HCT116 (cell line): ENCODE data around the gene ABR. TPM values are rescaled to one million over a fixed set of nuclear protein-coding genes. Genes with fewer than 3 reads are reported as not detected.

Experiments
- ATAC-seq: fragments of 200-7000 bp; cut with Tn5 transposase; 2 replicates; pipeline ENCODE4 v1.9.1; 2020; ENCODE audit warnings: mild to moderate bottlenecking, moderate library complexity
- BruUV-seq: library from RNA; stranded (reverse); fragments of 400-500 nt; replicated peaks from 2 replicates; lab custom pipeline; 2021; lab: Mats Ljungman, UMichigan
- CTCF ChIA-PET: fragments of 300-600 bp; sonication (Branson Sonifier 250); formaldehyde crosslinking; loops from one replicate; lab custom pipeline; 2021; ENCODE audit warnings: antibody characterized with exemption; lab: Charles Lee
- POLR2A ChIA-PET: fragments of 300-600, 350-600 bp; sonication (Branson Sonifier 250); formaldehyde crosslinking; loops from one replicate; lab custom pipeline; 2021; ENCODE audit warnings: antibody characterized with exemption; lab: Charles Lee
- RAD21 ChIA-PET, 2 experiments: fragments of 300-600 bp; sonication (Branson Sonifier 250); formaldehyde crosslinking; loops; one replicate each; lab custom pipeline; 2023; ENCODE audit warnings: low total read pairs in 2 of 2; ENCODE audit not compliant: uncharacterized antibody in 2 of 2, unreplicated experiment in 2 of 2, low non-redundant PET in 1 of 2; lab: Charles Lee
- DNase-seq: peaks from one replicate; pipeline ENCODE4 v3.0.0-alpha.2; 2010; ENCODE audit warnings: low read depth, low spot score
- H2AFZ ChIP-seq: fragments of 200-600 bp; shearing (Covaris generic), sonication (generic); 2 replicates; pipeline ENCODE4 v1.6.1; 2017; ENCODE audit warnings: low read depth, mixed run types, mixed read lengths, antibody characterized with exemption, low read length; ENCODE audit not compliant: poor library complexity, severe bottlenecking
- H3K27ac ChIP-seq: 2 replicates; pipeline ENCODE4 v1.5.1; 2012; ENCODE audit warnings: low read depth, low read length
- H3K27me3 ChIP-seq: fragments of 200-600 bp; sonication (generic); 2 replicates; pipeline ENCODE4 v1.6.1; 2016; ENCODE audit warnings: mixed run types, low read length, mixed read lengths; ENCODE audit not compliant: insufficient read depth
- H3K36me3 ChIP-seq, 2 experiments: fragments of 200-500 bp in 1 of 2; fragments of 200-600 bp in 1 of 2; sonication (Bioruptor generic) in 1 of 2; sonication (generic) in 1 of 2; 2 replicates each; pipeline versions ENCODE4 v1.5.1 to v1.6.1; 2014 to 2016; ENCODE audit warnings: low read length in 2 of 2, inconsistent platforms in 1 of 2, mixed read lengths in 1 of 2, mixed run types in 1 of 2; ENCODE audit not compliant: insufficient read depth in 2 of 2, control insufficient read depth in 1 of 2
- H3K4me1 ChIP-seq, 2 experiments: fragments of 200-600 bp in 1 of 2; sonication (generic) in 1 of 2; 2 replicates each; pipeline versions ENCODE4 v1.5.1 to v1.6.1; 2012 to 2017; ENCODE audit warnings: low read length in 2 of 2, inconsistent platforms in 1 of 2, mild to moderate bottlenecking in 1 of 2, mixed read lengths in 1 of 2, mixed run types in 1 of 2, moderate library complexity in 1 of 2; ENCODE audit not compliant: insufficient read depth in 2 of 2, control insufficient read depth in 1 of 2
- H3K4me2 ChIP-seq: fragments of 200-600 bp; sonication (generic); 2 replicates; pipeline ENCODE4 v1.6.1; 2017; ENCODE audit warnings: mixed run types, low read length, mixed read lengths
- H3K4me3 ChIP-seq, 2 experiments: fragments of 200-600 bp in 1 of 2; sonication (generic) in 1 of 2; replicated peaks in 1 of 2; 2 replicates each; pipeline ENCODE4 v1.5.1; 2011 to 2016; ENCODE audit warnings: low read length in 2 of 2, control low read depth in 1 of 2, low read depth in 1 of 2, mild to moderate bottlenecking in 1 of 2, mixed read lengths in 1 of 2, mixed run types in 1 of 2
- H3K79me2 ChIP-seq: fragments of 200-600 bp; sonication (generic); 2 replicates; pipeline ENCODE4 v1.6.1; 2017; ENCODE audit warnings: mild to moderate bottlenecking, mixed run types, low read length, moderate library complexity, mixed read lengths; ENCODE audit not compliant: insufficient read depth
- H3K9ac ChIP-seq: fragments of 200-600 bp; sonication (generic); 2 replicates; pipeline ENCODE4 v1.6.1; 2016; ENCODE audit warnings: low read length, mixed read lengths
- H3K9me2 ChIP-seq: fragments of 200-600 bp; sonication (generic), shearing (Covaris generic); 2 replicates; pipeline ENCODE4 v1.6.1; 2017; ENCODE audit warnings: mixed run types, mild to moderate bottlenecking, moderate library complexity; ENCODE audit not compliant: insufficient read depth
- H3K9me3 ChIP-seq, 2 experiments: fragments of 200-500 bp in 1 of 2; fragments of 200-600 bp in 1 of 2; sonication (Bioruptor generic) in 1 of 2; sonication (generic) in 1 of 2; 2 replicates each; pipeline ENCODE4 v1.6.1; 2014 to 2017; ENCODE audit warnings: low read length in 2 of 2, mixed read lengths in 2 of 2, inconsistent platforms in 1 of 2, low read depth in 1 of 2, mild to moderate bottlenecking in 1 of 2, mixed run types in 1 of 2, moderate library complexity in 1 of 2; ENCODE audit not compliant: control insufficient read depth in 1 of 2, insufficient read depth in 1 of 2
- H4K20me1 ChIP-seq: fragments of 200-600 bp; sonication (generic), shearing (Covaris generic); 2 replicates; pipeline ENCODE4 v1.6.1; 2017; ENCODE audit warnings: mixed run types, mild to moderate bottlenecking, moderate library complexity; ENCODE audit not compliant: insufficient read depth
- CTCF ChIP-seq, 3 experiments: fragments of 200-600 bp in 1 of 3; sonication (generic) in 1 of 3; IDR thresholded peaks in 2 of 3; conservative IDR thresholded peaks in 1 of 3; 2 replicates each; pipeline ENCODE4 v1.5.1; 2012 to 2017; ENCODE audit warnings: low read depth in 2 of 3, low read length in 2 of 3, antibody characterized with exemption in 1 of 3, borderline replicate concordance in 1 of 3, control low read depth in 1 of 3, mild to moderate bottlenecking in 1 of 3, mixed read lengths in 1 of 3, mixed run types in 1 of 3, moderate library complexity in 1 of 3; ENCODE audit not compliant: insufficient read depth in 1 of 3
- POLR2A ChIP-seq: IDR thresholded peaks from 2 replicates; pipeline ENCODE4 v1.7.0; 2011; ENCODE audit warnings: borderline replicate concordance; ENCODE audit not compliant: insufficient read depth, insufficient read length; ENCODE audit errors: extremely low read depth
- REST ChIP-seq: IDR thresholded peaks from 2 replicates; pipeline ENCODE4 v1.6.1; 2012; ENCODE audit warnings: low read depth
- SIN3A ChIP-seq: IDR thresholded peaks from 2 replicates; pipeline ENCODE4 v1.6.1; 2012; ENCODE audit warnings: low read depth
- SP1 ChIP-seq: IDR thresholded peaks from 2 replicates; pipeline ENCODE4 v1.6.1; 2012; ENCODE audit warnings: low read depth
- SRF ChIP-seq: IDR thresholded peaks from 2 replicates; pipeline ENCODE4 v1.6.1; 2012; ENCODE audit warnings: low read depth
- YY1 ChIP-seq: IDR thresholded peaks from 2 replicates; pipeline ENCODE4 v1.6.1; 2011; ENCODE audit warnings: low read length, low read depth, moderate library complexity, mild to moderate bottlenecking; ENCODE audit not compliant: insufficient replicate concordance; ENCODE audit errors: extremely low read depth
- ZBTB33 ChIP-seq: IDR thresholded peaks from 2 replicates; pipeline ENCODE4 v1.6.1; 2011; ENCODE audit warnings: mild to moderate bottlenecking, low read length, moderate library complexity; ENCODE audit not compliant: insufficient replicate concordance; ENCODE audit errors: extremely low read depth
- ZNF274 ChIP-seq: fragments of 200-500 bp; sonication (Bioruptor generic); IDR thresholded peaks from 2 replicates; pipeline ENCODE4 v1.6.1; 2014; ENCODE audit warnings: mild to moderate bottlenecking, low read depth, low read length, inconsistent platforms
- intact Hi-C: fragments of 100-400 bp; cut with micrococcal nuclease; formaldehyde crosslinking; loops from 2 replicates; pipeline ENCODE4 v1.10.0; 2022
- total RNA-seq: library from RNA; stranded (reverse); gene quantifications from one replicate; pipeline ENCODE4 v1.2.1, GENCODE V29; 2021; ENCODE audit not compliant: unreplicated experiment

The ABR gene
- total RNA-seq, 1 experiment from 2014 or later: 58.5 TPM

GRCh38 chr17:1222321-1222720 lies 42.5 kb upstream of the ABR start (continued):
- no peak for TF ChIP-seq CTCF (IDR thresholded peaks at IDR 0.05 in 2 of 3, conservative IDR thresholded peaks at IDR 0.05 in 1 of 3; ENCODE audit: borderline replicate concordance in 1 of 3, insufficient read depth in 1 of 3, low read depth in 2 of 3, low read length in 2 of 3)
- no peak for TF ChIP-seq ZNF274
- no peak for TF ChIP-seq SP1

GRCh38 chr17:1221209-1221608 lies 41.4 kb upstream of the ABR start:
- Histone ChIP-seq H3K9ac (no peak overlapping the region), H3K27me3 (no peaks in the 10 kb centered on the region), H4K20me1 (no peaks in the 10 kb centered on the region), H3K27ac (no peak overlapping the region), H3K4me2 (no peak overlapping the region)
- no TSS peak for BruUV-seq
- RAD21 ChIA-PET: interaction anchor here in 1 of 2 experiments (0.6 kb wide), 1 partner anchor 14 kb away, joined by 5 read pairs; no protein-coding TSS in a partner anchor
- ATAC-seq: no peak
- TF ChIP-seq YY1: no peak
- no peak for TF ChIP-seq SIN3A
- TF ChIP-seq SRF: no peak
- no peak for TF ChIP-seq SP1
- no peak for TF ChIP-seq POLR2A
- TF ChIP-seq ZBTB33: no peak
- no peak for TF ChIP-seq REST
- TF ChIP-seq, all 23 proteins: peak for 0
- DNase-seq: no peak
- no peaks in the 10 kb centered on the region for H3K9me2 ChIP-seq
- no peak overlapping the region for H2AFZ ChIP-seq
- H3K79me2 ChIP-seq: no peaks in the 10 kb centered on the region
- ChIA-PET POLR2A (no interaction called here), CTCF (no interaction called here)
- intact Hi-C loops: no loop called here
- H3K4me3 ChIP-seq: no peak overlapping the region
- no peaks in the 10 kb centered on the region for H3K9me3 ChIP-seq
- H3K4me1 ChIP-seq: no peaks in the 10 kb centered on the region
- no peaks in the 10 kb centered on the region for H3K36me3 ChIP-seq
